HepG2 (cell line): ENCODE data around the gene NEK8. TPM values are rescaled to one million over a fixed set of nuclear protein-coding genes. Genes with fewer than 3 reads are reported as not detected.
A peak's percentile ranks its signal among the peaks of the same experiment; 100 is the strongest.

Experiments
- ATAC-seq: fragments of 200-7000 bp; cut with Tn5 transposase; 3 replicates; pipeline ENCODE4 v1.9.1; 2020; ENCODE audit warnings: mild to moderate bottlenecking, moderate library complexity
- BruUV-seq: library from RNA; stranded (reverse); fragments of 400-500 nt; replicated peaks from 2 replicates; lab custom pipeline; 2021; lab: Mats Ljungman, UMichigan
- CTCF ChIA-PET: fragments of 300-600 bp; formaldehyde crosslinking; extraction: SDS; loops from one replicate; lab custom pipeline; 2021; ENCODE audit warnings: low total read pairs, inconsistent platforms, low intra/inter-chr PET ratio; lab: Yijun Ruan, JAX
- POLR2A ChIA-PET: fragments of 350-600 bp; sonication (Branson Sonifier 250); formaldehyde crosslinking; loops from one replicate; lab custom pipeline; 2020; ENCODE audit warnings: antibody characterized with exemption, inconsistent platforms; lab: Yijun Ruan, JAX
- DNase-seq: peaks from one replicate; pipeline ENCODE4 v3.0.0-alpha.2; 2015; ENCODE audit warnings: low spot score
- FAIRE-seq: peaks from 3 replicates; lab custom pipeline; 2011; peaks lifted over from hg19 to GRCh38; lab: Jason Lieb, UNC
- H2AFZ ChIP-seq: one replicate; pipeline ENCODE4 v1.6.1; 2011; ENCODE audit warnings: low read length, inconsistent platforms
- H3K27ac ChIP-seq: fragments of 300-600 bp; 3 replicates; pipeline ENCODE4 v1.8.0; 2011; ENCODE audit warnings: mixed run types, mild to moderate bottlenecking, mixed read lengths, low read length, inconsistent platforms; ENCODE audit not compliant: insufficient read depth; ENCODE audit errors: extremely low read length
- H3K27me3 ChIP-seq, 2 experiments: fragments of 200-600 bp in 1 of 2; 2 replicates in 1 of 2; 3 replicates in 1 of 2; pipeline versions ENCODE4 v1.6.0 to v1.8.0; 2011; ENCODE audit warnings: low read length in 2 of 2, mild to moderate bottlenecking in 2 of 2, moderate library complexity in 2 of 2, inconsistent platforms in 1 of 2; ENCODE audit not compliant: insufficient read depth in 2 of 2, control insufficient read depth in 1 of 2
- H3K36me3 ChIP-seq, 2 experiments: fragments of 200-600 bp in 1 of 2; replicated peaks in 1 of 2; 2 replicates in 1 of 2; 3 replicates in 1 of 2; pipeline versions ENCODE4 v1.5.1 to v1.8.0; 2011; ENCODE audit warnings: low read length in 2 of 2, inconsistent platforms in 1 of 2; ENCODE audit not compliant: insufficient read depth in 2 of 2, control insufficient read depth in 1 of 2
- H3K4me1 ChIP-seq: 2 replicates; pipeline ENCODE4 v1.5.1; 2012; ENCODE audit warnings: low read length, inconsistent platforms; ENCODE audit not compliant: insufficient read depth
- H3K4me2 ChIP-seq: 2 replicates; pipeline ENCODE4 v1.6.0; 2011; ENCODE audit warnings: low read depth, low read length, inconsistent platforms
- H3K4me3 ChIP-seq, 3 experiments: fragments of 200-600 bp in 1 of 3; sonication (generic), shearing (Covaris generic) in 1 of 3; replicated peaks in 1 of 3; 2 replicates each; pipeline ENCODE4 v1.5.1; 2011 to 2016; ENCODE audit warnings: low read length in 3 of 3, inconsistent platforms in 2 of 3, low read depth in 2 of 3, mild to moderate bottlenecking in 2 of 3, control low read depth in 1 of 3, mixed read lengths in 1 of 3; ENCODE audit not compliant: insufficient read depth in 1 of 3
- H3K79me2 ChIP-seq: one replicate; pipeline ENCODE4 v1.6.1; 2011; ENCODE audit warnings: low read length, inconsistent platforms; ENCODE audit not compliant: insufficient read depth
- H3K9ac ChIP-seq: 2 replicates; pipeline ENCODE4 v1.6.0; 2011; ENCODE audit warnings: mild to moderate bottlenecking, low read depth, low read length, inconsistent platforms; ENCODE audit not compliant: insufficient read depth
- H3K9me3 ChIP-seq: 2 replicates; pipeline ENCODE4 v1.5.1; 2012; ENCODE audit warnings: mild to moderate bottlenecking, low read length
- H4K20me1 ChIP-seq: 2 replicates; pipeline ENCODE4 v1.6.0; 2011; ENCODE audit warnings: inconsistent platforms, mild to moderate bottlenecking, low read length, moderate library complexity; ENCODE audit not compliant: insufficient read depth
- CREM ChIP-seq, 2 experiments: sonication (generic) in 1 of 2; formaldehyde crosslinking in 1 of 2; IDR thresholded peaks; 2 replicates each; pipeline versions ENCODE4 v1.4.0 to v1.6.1; 2016 to 2020; ENCODE audit warnings: antibody characterized with exemption in 1 of 2, mild to moderate bottlenecking in 1 of 2, missing genetic modification reagents in 1 of 2
- DRAP1 ChIP-seq: IDR thresholded peaks from 2 replicates; pipeline ENCODE4 v1.6.1; 2016; ENCODE audit warnings: missing genetic modification reagents, missing compliant biosample characterization
- GABPA ChIP-seq, 2 experiments: IDR thresholded peaks; 2 replicates each; pipeline ENCODE4 v1.6.1; 2011 to 2016; ENCODE audit warnings: low read depth in 2 of 2, low read length in 1 of 2, missing biosample characterization in 1 of 2, missing genetic modification characterization in 1 of 2
- GLI4 ChIP-seq: sonication (generic); formaldehyde crosslinking; IDR thresholded peaks from 2 replicates; pipeline ENCODE4 v1.5.1; 2020; ENCODE audit warnings: missing genetic modification reagents, mild to moderate bottlenecking, moderate library complexity, borderline replicate concordance
- HNRNPUL1 ChIP-seq: fragments of 200-400 bp; formaldehyde crosslinking; IDR thresholded peaks from 2 replicates; pipeline ENCODE4 v1.6.1; 2017; ENCODE audit warnings: low read depth, mild to moderate bottlenecking, low read length, moderate library complexity
- NAIF1 ChIP-seq: sonication (generic); formaldehyde crosslinking; IDR thresholded peaks from 2 replicates; pipeline ENCODE4 v1.5.0; 2020; ENCODE audit warnings: mild to moderate bottlenecking, missing genetic modification reagents, borderline replicate concordance
- NR2F1 ChIP-seq, 2 experiments: fragments of 450-650 bp in 1 of 2; formaldehyde crosslinking in 1 of 2; IDR thresholded peaks; 2 replicates each; pipeline versions ENCODE4 v1.5.0 to v1.6.1; 2016 to 2020; ENCODE audit warnings: mild to moderate bottlenecking in 1 of 2, missing compliant biosample characterization in 1 of 2, missing genetic modification reagents in 1 of 2, moderate library complexity in 1 of 2
- RAD21 ChIP-seq: fragments of 450-650 bp; formaldehyde crosslinking; IDR thresholded peaks from 2 replicates; pipeline ENCODE4 v1.5.0; 2020; ENCODE audit warnings: mild to moderate bottlenecking
- RFX1 ChIP-seq: fragments of 450-650 bp; IDR thresholded peaks from 2 replicates; pipeline ENCODE4 v1.6.1; 2017
- RFX3 ChIP-seq: IDR thresholded peaks from 2 replicates; pipeline ENCODE4 v1.6.1; 2016; ENCODE audit warnings: missing biosample characterization, missing genetic modification reagents
- WIZ ChIP-seq: sonication (generic); formaldehyde crosslinking; IDR thresholded peaks from 2 replicates; pipeline ENCODE4 v1.5.1; 2020; ENCODE audit warnings: mild to moderate bottlenecking, missing genetic modification reagents
- ZNF460 ChIP-seq: sonication (generic); formaldehyde crosslinking; IDR thresholded peaks from 2 replicates; pipeline ENCODE4 v1.5.1; 2020; ENCODE audit warnings: missing genetic modification reagents, mild to moderate bottlenecking, borderline replicate concordance
- ZNF740 ChIP-seq: sonication (generic); formaldehyde crosslinking; IDR thresholded peaks from 2 replicates; pipeline ENCODE4 v1.4.0; 2020; ENCODE audit warnings: missing genetic modification reagents
- ZSCAN30 ChIP-seq: sonication (generic); formaldehyde crosslinking; IDR thresholded peaks from 2 replicates; pipeline ENCODE4 v1.5.0; 2020; ENCODE audit warnings: mild to moderate bottlenecking, missing genetic modification reagents
- WGBS: methylation state at CpG from one replicate; pipeline ENCODE4 v1.1.6; 2017; ENCODE audit warnings: low lambda C conversion rate; 5-methylcytosine and 5-hydroxymethylcytosine counted together
- in situ Hi-C: cut with HindIII; loops from 2 replicates; pipeline ENCODE4 v1.10.0; 2017; ENCODE audit warnings: low pct_unique_long_range_greater_than_20kb; ENCODE audit not compliant: extremely low pct_ligation_motif_present
- intact Hi-C: fragments of 100-400 bp; cut with micrococcal nuclease; formaldehyde crosslinking; loops from one replicate; pipeline ENCODE4 v1.10.0; 2022; ENCODE audit not compliant: unreplicated experiment
- polyA plus RNA-seq, 8 experiments: library from polyadenylated mRNA; depleted of rRNA in 3 of 8; stranded (reverse) in 7 of 8; unstranded in 1 of 8; fragments of >200 nt; fragmentation: Illumina TruSeq in 4 of 8; extraction: Trizol in 4 of 8; gene quantifications; 2 replicates each; pipeline versions ENCODE4 v1.2.1 to v1.2.3, GENCODE V29; 2011 to 2016; ENCODE audit warnings: low read depth in 4 of 8, missing spikeins in 1 of 8, mixed read lengths in 1 of 8; ENCODE audit not compliant: insufficient read depth in 1 of 8
- total RNA-seq, 5 experiments: library from RNA; depleted of rRNA; stranded (reverse); fragments of >200 nt; fragmentation: Illumina TruSeq; extraction: Trizol; gene quantifications; 2 replicates each; pipeline ENCODE4 v1.2.3, GENCODE V29; 2016; ENCODE audit warnings: low read depth in 1 of 5
- TF ChIP-seq, protein P1 (sequence below): sonication (generic); formaldehyde crosslinking; IDR thresholded peaks from 2 replicates; pipeline ENCODE4 v1.4.0; 2020; ENCODE audit warnings: missing genetic modification reagents
- TF ChIP-seq, protein P2 (sequence below): sonication (generic); formaldehyde crosslinking; IDR thresholded peaks from 2 replicates; pipeline ENCODE4 v1.4.0; 2020; ENCODE audit warnings: missing genetic modification reagents

NEK8 gene
- total and polyA plus RNA-seq, 2 of the 13 experiments (the other 11 are each of a cell fraction or from before 2014, with no cell fraction given) = 5.8 to 13.5 TPM

GRCh38 chr17:28728364-28729200 is at the start of gene NEK8 (continued):
- TF ChIP-seq GABPA (IDR thresholded peaks at IDR 0.05; ENCODE audit: low read depth, low read length) = peak; percentile 50
- TF ChIP-seq GABPA (CRISPR knock-in tag; IDR thresholded peaks at IDR 0.05; ENCODE audit: low read depth) = peak; percentile 84
- TF ChIP-seq RFX3 (CRISPR knock-in tag) = no peak
- peak; percentile 87 for TF ChIP-seq DRAP1 (CRISPR knock-in tag)
- TF ChIP-seq ZNF460 (CRISPR knock-in tag) = 0 out of 2 replicates have a peak, but pooled peaks have one; percentile 20
- TF ChIP-seq, protein P1, sequence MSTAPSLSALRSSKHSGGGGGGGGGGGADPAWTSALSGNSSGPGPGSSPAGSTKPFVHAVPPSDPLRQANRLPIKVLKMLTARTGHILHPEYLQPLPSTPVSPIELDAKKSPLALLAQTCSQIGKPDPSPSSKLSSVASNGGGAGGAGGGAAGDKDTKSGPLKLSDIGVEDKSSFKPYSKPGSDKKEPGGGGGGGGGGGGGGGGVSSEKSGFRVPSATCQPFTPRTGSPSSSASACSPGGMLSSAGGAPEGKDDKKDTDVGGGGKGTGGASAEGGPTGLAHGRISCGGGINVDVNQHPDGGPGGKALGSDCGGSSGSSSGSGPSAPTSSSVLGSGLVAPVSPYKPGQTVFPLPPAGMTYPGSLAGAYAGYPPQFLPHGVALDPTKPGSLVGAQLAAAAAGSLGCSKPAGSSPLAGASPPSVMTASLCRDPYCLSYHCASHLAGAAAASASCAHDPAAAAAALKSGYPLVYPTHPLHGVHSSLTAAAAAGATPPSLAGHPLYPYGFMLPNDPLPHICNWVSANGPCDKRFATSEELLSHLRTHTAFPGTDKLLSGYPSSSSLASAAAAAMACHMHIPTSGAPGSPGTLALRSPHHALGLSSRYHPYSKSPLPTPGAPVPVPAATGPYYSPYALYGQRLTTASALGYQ = no peak
- TF ChIP-seq, all 625 proteins: peak for 174

DNA sequence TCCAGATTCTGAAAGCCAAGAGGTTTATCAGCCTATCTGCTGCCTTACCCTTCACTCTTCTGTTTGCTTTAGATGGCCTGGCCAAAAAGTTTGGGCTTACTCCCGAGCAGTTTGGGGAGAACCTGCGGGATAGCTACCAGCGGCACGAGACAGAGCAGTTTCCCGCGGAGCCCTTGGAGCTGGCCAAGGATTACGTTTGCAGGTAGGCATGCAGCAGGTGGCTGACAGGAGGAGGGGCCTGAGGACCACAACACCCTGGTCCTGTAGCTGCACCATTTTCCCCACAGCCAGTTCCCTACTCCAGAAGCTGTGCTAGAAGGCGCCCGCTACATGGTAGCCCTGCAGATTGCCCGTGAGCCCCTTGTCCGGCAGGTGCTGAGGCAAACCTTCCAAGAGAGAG is 45.9 kb upstream of the NEK8 start:
- Histone ChIP-seq H3K4me1 (no peaks in the 10 kb centered on the region), H3K4me2 (no peak overlapping the region), H3K9me3 (no peaks in the 10 kb centered on the region), H2AFZ (no peak overlapping the region), H3K79me2 (no peaks in the 10 kb centered on the region), H3K27ac (no peak overlapping the region), H4K20me1 (no peaks in the 10 kb centered on the region), H3K27me3 (no peaks in the 10 kb centered on the region), H3K36me3 (peaks cover 53 to 85% of the 10 kb centered on the region in 2 experiments), H3K9ac (no peak overlapping the region), H3K4me3 (no peak overlapping the region)
- no TSS peak for BruUV-seq
- in situ Hi-C loops = no loop called here
- ChIA-PET POLR2A (interaction anchor here (0.8 to 1.8 kb wide), 3 partner anchors 20 to 39 kb away, joined by 3 to 4 read pairs (median 3); partner anchors contain the start of genes RPL23A, SDF2 and SUPT6H), CTCF (no interaction called here)
- 98% methylated on average over 8 of the region's 11 CpGs for WGBS
- intact Hi-C loops = no loop called here
- no peak for DNase-seq
- no peak for ATAC-seq
- FAIRE-seq = no peak
- TF ChIP-seq, protein P2, sequence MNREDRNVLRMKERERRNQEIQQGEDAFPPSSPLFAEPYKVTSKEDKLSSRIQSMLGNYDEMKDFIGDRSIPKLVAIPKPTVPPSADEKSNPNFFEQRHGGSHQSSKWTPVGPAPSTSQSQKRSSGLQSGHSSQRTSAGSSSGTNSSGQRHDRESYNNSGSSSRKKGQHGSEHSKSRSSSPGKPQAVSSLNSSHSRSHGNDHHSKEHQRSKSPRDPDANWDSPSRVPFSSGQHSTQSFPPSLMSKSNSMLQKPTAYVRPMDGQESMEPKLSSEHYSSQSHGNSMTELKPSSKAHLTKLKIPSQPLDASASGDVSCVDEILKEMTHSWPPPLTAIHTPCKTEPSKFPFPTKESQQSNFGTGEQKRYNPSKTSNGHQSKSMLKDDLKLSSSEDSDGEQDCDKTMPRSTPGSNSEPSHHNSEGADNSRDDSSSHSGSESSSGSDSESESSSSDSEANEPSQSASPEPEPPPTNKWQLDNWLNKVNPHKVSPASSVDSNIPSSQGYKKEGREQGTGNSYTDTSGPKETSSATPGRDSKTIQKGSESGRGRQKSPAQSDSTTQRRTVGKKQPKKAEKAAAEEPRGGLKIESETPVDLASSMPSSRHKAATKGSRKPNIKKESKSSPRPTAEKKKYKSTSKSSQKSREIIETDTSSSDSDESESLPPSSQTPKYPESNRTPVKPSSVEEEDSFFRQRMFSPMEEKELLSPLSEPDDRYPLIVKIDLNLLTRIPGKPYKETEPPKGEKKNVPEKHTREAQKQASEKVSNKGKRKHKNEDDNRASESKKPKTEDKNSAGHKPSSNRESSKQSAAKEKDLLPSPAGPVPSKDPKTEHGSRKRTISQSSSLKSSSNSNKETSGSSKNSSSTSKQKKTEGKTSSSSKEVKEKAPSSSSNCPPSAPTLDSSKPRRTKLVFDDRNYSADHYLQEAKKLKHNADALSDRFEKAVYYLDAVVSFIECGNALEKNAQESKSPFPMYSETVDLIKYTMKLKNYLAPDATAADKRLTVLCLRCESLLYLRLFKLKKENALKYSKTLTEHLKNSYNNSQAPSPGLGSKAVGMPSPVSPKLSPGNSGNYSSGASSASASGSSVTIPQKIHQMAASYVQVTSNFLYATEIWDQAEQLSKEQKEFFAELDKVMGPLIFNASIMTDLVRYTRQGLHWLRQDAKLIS (CRISPR knock-in tag) = no peak
- TF ChIP-seq ZSCAN30 (CRISPR knock-in tag) (no peak), HNRNPUL1 (no peak), CREM (IDR thresholded peaks at IDR 0.05) (no peak), CREM (CRISPR knock-in tag; IDR thresholded peaks at IDR 0.05) (no peak), NAIF1 (CRISPR knock-in tag) (no peak), NR2F1 (CRISPR knock-in tag; IDR thresholded peaks at IDR 0.05) (no peak), RFX1 (no peak), ZNF740 (no peak), GLI4 (CRISPR knock-in tag) (no peak), RAD21 (CRISPR knock-in tag) (no peak), WIZ (no peak)
